KMS-11 (cell line): Measurements from ENCODE around the gene ADCK2.
"Not testable (repeated sequence)": the region's sequence is repeated elsewhere in the genome, so short reads cannot be mapped to it uniquely, and the experiment has no call there.

Experiments
- H2AFZ ChIP-seq: fragments of 200-600 bp; sonication (generic); 2 replicates; pipeline ENCODE4 v1.6.1; 2016; ENCODE audit warnings: antibody characterized with exemption, mixed run types, low read depth
- H3K27ac ChIP-seq: fragments of 200-600 bp; sonication (generic); 2 replicates; pipeline ENCODE4 v1.6.1; 2016; ENCODE audit warnings: mild to moderate bottlenecking, mixed run types
- H3K27me3 ChIP-seq: fragments of 200-600 bp; sonication (generic); 2 replicates; pipeline ENCODE4 v1.6.1; 2017; ENCODE audit warnings: mild to moderate bottlenecking, low read depth, mixed run types, moderate library complexity; ENCODE audit not compliant: insufficient read depth
- H3K36me3 ChIP-seq: fragments of 200-600 bp; sonication (generic); 2 replicates; pipeline ENCODE4 v1.6.1; 2017; ENCODE audit warnings: mild to moderate bottlenecking, mixed run types; ENCODE audit not compliant: insufficient read depth
- H3K4me1 ChIP-seq: fragments of 200-600 bp; sonication (generic); 2 replicates; pipeline ENCODE4 v1.6.1; 2016; ENCODE audit warnings: mild to moderate bottlenecking, low read depth, mixed run types; ENCODE audit not compliant: poor library complexity, severe bottlenecking
- H3K4me2 ChIP-seq: fragments of 200-600 bp; sonication (generic); 2 replicates; pipeline ENCODE4 v1.7.0; 2016; ENCODE audit warnings: mild to moderate bottlenecking, mixed run types
- H3K4me3 ChIP-seq: fragments of 200-600 bp; sonication (generic); IDR thresholded peaks from 2 replicates; pipeline ENCODE4 v1.6.1; 2017; ENCODE audit warnings: low read depth, low read length, mixed read lengths; ENCODE audit not compliant: insufficient read depth
- H3K79me2 ChIP-seq: fragments of 200-600 bp; sonication (generic); 2 replicates; pipeline ENCODE4 v1.6.1; 2016; ENCODE audit warnings: low read depth, mixed run types; ENCODE audit not compliant: insufficient read depth
- H3K9ac ChIP-seq: fragments of 200-600 bp; sonication (generic); 2 replicates; pipeline ENCODE4 v1.6.1; 2016; ENCODE audit warnings: mild to moderate bottlenecking, mixed run types
- H4K20me1 ChIP-seq: fragments of 200-600 bp; sonication (generic); 2 replicates; pipeline ENCODE4 v1.6.1; 2016; ENCODE audit warnings: mild to moderate bottlenecking, mixed run types; ENCODE audit not compliant: insufficient read depth
- CTCF ChIP-seq: fragments of 200-600 bp; sonication (generic); conservative IDR thresholded peaks from 2 replicates; pipeline ENCODE4 v1.6.1; 2017; ENCODE audit warnings: low read depth, mild to moderate bottlenecking, antibody characterized with exemption, low read length, moderate library complexity, mixed read lengths

Gene ADCK2

GRCh38 chr7:140667476-140667875 lies 5.3 kb upstream of the ADCK2 start:
- no peak overlapping the region for H3K4me2 ChIP-seq
- TF ChIP-seq CTCF = no peak

DNA sequence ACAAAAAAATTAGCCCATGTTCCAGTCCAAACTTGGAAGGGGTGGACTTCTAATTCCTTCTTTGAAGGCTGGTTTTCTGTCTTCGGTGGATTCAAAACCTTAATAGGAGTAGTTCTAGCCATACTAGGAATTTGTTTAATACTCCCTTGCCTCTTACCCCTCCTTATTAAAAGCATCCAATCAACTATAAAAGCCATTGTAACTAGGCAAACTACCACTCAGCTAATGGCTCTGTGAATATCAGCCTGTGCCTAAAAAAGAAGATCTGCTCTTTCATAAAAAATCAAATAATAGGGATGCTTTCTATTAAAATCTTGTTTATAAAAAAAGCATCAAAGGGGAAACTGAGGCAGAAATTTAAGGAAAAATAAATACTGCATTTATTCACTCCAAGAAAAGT lies 4.1 kb upstream of the ADCK2 start:
- Histone ChIP-seq H3K27me3 (no peaks in the 10 kb centered on the region), H3K9ac (no peak overlapping the region), H3K4me3 (no peak overlapping the region), H3K27ac (no peak overlapping the region), H3K36me3 (no peaks in the 10 kb centered on the region), H3K79me2 (no peaks in the 10 kb centered on the region), H4K20me1 (no peaks in the 10 kb centered on the region), H2AFZ (no peak overlapping the region), H3K4me1 (peaks cover 9% of the 10 kb centered on the region), H3K4me2 (no peak overlapping the region)
- no peak for TF ChIP-seq CTCF

More at GRCh38 chr7:140667476-140667875, 5.3 kb upstream of the ADCK2 start:
- Histone ChIP-seq H3K9ac (no peak overlapping the region), H2AFZ (no peak overlapping the region), H4K20me1 (no peaks in the 10 kb centered on the region), H3K79me2 (no peaks in the 10 kb centered on the region), H3K36me3 (no peaks in the 10 kb centered on the region), H3K4me1 (peaks cover 5% of the 10 kb centered on the region), H3K27me3 (no peaks in the 10 kb centered on the region), H3K4me3 (no peak overlapping the region), H3K27ac (no peak overlapping the region)

- H3K27me3 ChIP-seq = no peaks in the 10 kb centered on the region
- no peak overlapping the region for H2AFZ ChIP-seq
These were observed 3.4 kb upstream of the ADCK2 start for GRCh38 chr7:140669352-140669751.

GRCh38 chr7:140669862-140670261 lies 2.9 kb upstream of the ADCK2 start:
- H4K20me1 ChIP-seq, H3K36me3 ChIP-seq, H3K4me2 ChIP-seq, H2AFZ ChIP-seq, H3K79me2 ChIP-seq, H3K9ac ChIP-seq, H3K27me3 ChIP-seq, H3K27ac ChIP-seq, H3K4me3 ChIP-seq: not testable (repeated sequence)
- H3K4me1 ChIP-seq = peaks cover 20% of the 10 kb centered on the region

More at GRCh38 chr7:140669352-140669751, 3.4 kb upstream of the ADCK2 start:
- Histone ChIP-seq H3K79me2 (no peaks in the 10 kb centered on the region), H3K4me3 (no peak overlapping the region), H3K27ac (no peak overlapping the region), H3K4me1 (peaks cover 16% of the 10 kb centered on the region), H3K4me2 (no peak overlapping the region), H3K36me3 (no peaks in the 10 kb centered on the region), H4K20me1 (no peaks in the 10 kb centered on the region), H3K9ac (no peak overlapping the region)
- TF ChIP-seq CTCF = no peak

GRCh38 chr7:140670343-140670935 lies 2.3 kb upstream of the ADCK2 start:
- Histone ChIP-seq H3K79me2 (no peaks in the 10 kb centered on the region), H4K20me1 (no peaks in the 10 kb centered on the region), H3K9ac (no peak overlapping the region), H3K36me3 (no peaks in the 10 kb centered on the region), H3K4me2 (no peak overlapping the region), H3K4me1 (peaks cover 26% of the 10 kb centered on the region), H3K27ac (no peak overlapping the region), H3K4me3 (no peak overlapping the region), H3K27me3 (no peaks in the 10 kb centered on the region), H2AFZ (no peak overlapping the region)
- no peak for TF ChIP-seq CTCF
